ENCODE data around the gene LYRM7. TPM values are rescaled to one million over a fixed set of nuclear protein-coding genes. Genes with fewer than 3 reads are reported as not detected.
"Not testable (repeated sequence)": the region's sequence is repeated elsewhere in the genome, so short reads cannot be mapped to it uniquely, and the experiment has no call there.

Gene LYRM7
- total RNA-seq, result 1 to 10 TPM; 8.8 to 9.0 TPM
- 9.4 TPM for polyA plus RNA-seq (2013, experiment 1 of 2)
- polyA plus RNA-seq (2013, experiment 2 of 2), result 10.6 TPM
- long read RNA-seq, experiment 1, full-length matches to known transcripts, result 9 of 11 reads
- long read RNA-seq, experiment 1, partial matches to known transcripts, result 0 of 11 reads
- long read RNA-seq, experiment 1, other reads (novel, unspliced or antisense), result 2 of 11 reads
- long read RNA-seq, experiment 2, full-length matches to known transcripts, result 18 of 21 reads
- long read RNA-seq, experiment 2, partial matches to known transcripts, result 0 of 21 reads
- long read RNA-seq, experiment 2, other reads (novel, unspliced or antisense), result 3 of 21 reads
- long read RNA-seq, experiment 3, full-length matches to known transcripts, result 42 of 45 reads
- long read RNA-seq, experiment 3, partial matches to known transcripts, result 1 of 45 reads
- long read RNA-seq, experiment 3, other reads (novel, unspliced or antisense), result 2 of 45 reads
- long read RNA-seq, experiment 4, full-length matches to known transcripts, result 36 of 47 reads
- long read RNA-seq, experiment 4, partial matches to known transcripts, result 2 of 47 reads
- long read RNA-seq, experiment 4, other reads (novel, unspliced or antisense), result 9 of 47 reads

DNA sequence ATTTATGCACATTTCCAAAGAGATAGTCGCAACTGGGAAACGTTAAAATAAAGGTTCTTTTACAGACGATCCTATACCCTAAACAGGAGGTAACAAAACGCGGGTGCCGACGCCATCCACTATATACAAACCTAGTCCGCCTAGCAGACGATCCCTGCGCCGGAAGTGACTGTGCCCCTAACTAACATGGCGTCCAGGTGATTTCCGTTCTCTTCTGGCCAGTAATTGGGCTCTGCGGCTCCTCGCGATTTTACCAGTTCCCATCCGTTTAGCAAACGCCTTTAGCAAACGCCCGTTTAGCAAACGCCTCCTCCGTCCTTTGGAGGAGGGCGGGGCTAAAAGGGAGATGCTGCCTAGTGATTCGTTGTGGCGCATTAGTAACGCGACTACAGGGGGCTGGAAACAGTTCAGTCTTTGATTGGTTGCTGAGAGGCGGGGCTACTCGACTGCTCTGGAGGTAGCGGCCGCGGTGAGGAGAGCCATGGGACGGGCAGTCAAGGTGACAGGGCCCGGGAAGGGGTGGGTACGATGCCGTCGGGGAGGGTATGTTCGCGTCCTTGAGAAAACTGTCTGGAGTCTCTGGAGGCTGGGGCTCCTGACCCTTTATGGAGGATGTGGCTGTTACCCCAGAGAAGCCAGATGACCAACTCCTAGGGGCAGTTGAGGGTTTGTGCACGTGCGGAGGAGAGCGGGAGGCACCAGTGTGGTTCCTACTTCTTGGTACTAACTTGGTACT, at the start of gene LYRM7:
LYRM7 (plus strand) TSS at position 405 of the 736 bp plus-strand sequence; CDS start at position 482, 77 bp downstream.
- Mint-ChIP-seq H3K4me3 (peak within 1 kb of the TSS; percentile 88), H3K36me3 (ENCODE audit: low read depth) (no peaks in the 10 kb centered on the region), H3K27ac (peak within 1 kb of the TSS; percentile 94), H3K9me3 (no peaks in the 10 kb centered on the region), H3K4me1 (peaks cover 5% of the 10 kb centered on the region), H3K27me3 (ENCODE audit: insufficient read depth) (no peaks in the 10 kb centered on the region)
- peak; percentile 99 for DNase-seq
- Histone ChIP-seq H3K27me3 (ENCODE audit: control insufficient read depth, insufficient read depth, low read length, poor library complexity, severe bottlenecking) (no peaks in the 10 kb centered on the region), H3K9ac (ENCODE audit: extremely low read depth, low read length, poor library complexity, severe bottlenecking) (peak within 1 kb of the TSS; percentile 66), H3K27ac (ENCODE audit: low read depth, low read length) (no peak within 1 kb of the TSS), H3K36me3 (ENCODE audit: control insufficient read depth, insufficient read depth, low read length) (no peaks in the 10 kb centered on the region), H3K4me1 (ENCODE audit: control insufficient read depth, insufficient read depth, low read length) (peaks cover 4% of the 10 kb centered on the region), H3K9me3 (ENCODE audit: control insufficient read depth, low read length) (no peaks in the 10 kb centered on the region), H3K4me3 (ENCODE audit: low read length) (peak within 1 kb of the TSS; percentile 93)
- no peak for TF ChIP-seq CTCF (conservative IDR thresholded peaks at IDR 0.05)
- WGBS, 2 experiments (ENCODE audit: insufficient coverage in 1 of 2, insufficient read length in 1 of 2), result 0 to 2% methylated on average over 25 to 42 of the region's 42 CpGs

- H3K4me3 Mint-ChIP-seq; H3K9ac ChIP-seq (ENCODE audit: extremely low read depth, low read length, poor library complexity, severe bottlenecking); H3K27me3 Mint-ChIP-seq (ENCODE audit: insufficient read depth); H3K27me3 ChIP-seq (ENCODE audit: control insufficient read depth, insufficient read depth, low read length, poor library complexity, severe bottlenecking); H3K4me3 ChIP-seq (ENCODE audit: low read length); H3K4me1 ChIP-seq (ENCODE audit: control insufficient read depth, insufficient read depth, low read length); H3K27ac ChIP-seq (ENCODE audit: low read depth, low read length); H3K4me1 Mint-ChIP-seq; H3K36me3 ChIP-seq (ENCODE audit: control insufficient read depth, insufficient read depth, low read length); H3K27ac Mint-ChIP-seq; H3K36me3 Mint-ChIP-seq (ENCODE audit: low read depth); DNase-seq: not testable (repeated sequence)
- WGBS, 2 experiments (ENCODE audit: insufficient coverage in 1 of 2, insufficient read length in 1 of 2), result 93 to 100% methylated on average over 2 of the region's 2 CpGs
- H3K9me3 Mint-ChIP-seq, result peaks cover 45% of the 10 kb centered on the region
- peaks cover 18% of the 10 kb centered on the region for H3K9me3 ChIP-seq (ENCODE audit: control insufficient read depth, low read length)
Measured at GRCh38 chr5:131127244-131127643, 43.5 kb upstream of the LYRM7 start.

- 84% methylated on average over 4 of the region's 4 CpGs; no CpG with 5 or more reads in 1 of the 2 experiments for WGBS, 2 experiments (ENCODE audit: insufficient coverage in 1 of 2, insufficient read length in 1 of 2)
- peaks cover 4% of the 10 kb centered on the region for H3K4me1 Mint-ChIP-seq
- no peak overlapping the region for H3K4me3 Mint-ChIP-seq
Measured at GRCh38 chr5:131129306-131129705, 41.4 kb upstream of the LYRM7 start.

DNA sequence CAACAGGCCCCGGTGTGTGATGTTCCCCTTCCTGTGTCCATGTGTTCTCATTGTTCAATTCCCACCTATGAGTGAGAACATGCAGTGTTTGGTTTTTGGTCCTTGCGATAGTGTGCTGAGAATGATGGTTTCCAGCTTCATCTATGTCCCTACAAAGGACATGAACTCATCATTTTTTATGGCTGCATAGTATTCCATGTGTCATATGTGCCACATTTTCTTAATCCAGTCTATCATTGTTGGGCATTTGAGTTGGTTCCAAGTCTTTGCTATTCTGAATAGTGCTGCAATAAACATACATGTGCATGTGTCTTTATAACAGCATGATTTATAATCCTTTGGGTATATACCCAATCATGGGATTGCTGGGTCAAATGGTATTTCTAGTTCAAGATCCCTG, 37.7 kb upstream of the LYRM7 start:
- H3K4me1 Mint-ChIP-seq, result not testable (repeated sequence)

More at GRCh38 chr5:131129306-131129705, 41.4 kb upstream of the LYRM7 start:
- H3K27ac Mint-ChIP-seq, result no peak overlapping the region
- H3K4me3 ChIP-seq (ENCODE audit: low read length), result no peak overlapping the region
- no peak overlapping the region for H3K9ac ChIP-seq (ENCODE audit: extremely low read depth, low read length, poor library complexity, severe bottlenecking)
- no peaks in the 10 kb centered on the region for H3K27me3 Mint-ChIP-seq (ENCODE audit: insufficient read depth)
- no peaks in the 10 kb centered on the region for H3K27me3 ChIP-seq (ENCODE audit: control insufficient read depth, insufficient read depth, low read length, poor library complexity, severe bottlenecking)
- TF ChIP-seq CTCF (conservative IDR thresholded peaks at IDR 0.05), result no peak
- DNase-seq, result no peak
- H3K9me3 ChIP-seq (ENCODE audit: control insufficient read depth, low read length), result peaks cover 4% of the 10 kb centered on the region
- H3K4me1 ChIP-seq (ENCODE audit: control insufficient read depth, insufficient read depth, low read length), result no peaks in the 10 kb centered on the region
- peaks cover 37% of the 10 kb centered on the region for H3K9me3 Mint-ChIP-seq
- no peak overlapping the region for H3K27ac ChIP-seq (ENCODE audit: low read depth, low read length)
- H3K36me3 Mint-ChIP-seq (ENCODE audit: low read depth), result no peaks in the 10 kb centered on the region
- no peaks in the 10 kb centered on the region for H3K36me3 ChIP-seq (ENCODE audit: control insufficient read depth, insufficient read depth, low read length)

DNA sequence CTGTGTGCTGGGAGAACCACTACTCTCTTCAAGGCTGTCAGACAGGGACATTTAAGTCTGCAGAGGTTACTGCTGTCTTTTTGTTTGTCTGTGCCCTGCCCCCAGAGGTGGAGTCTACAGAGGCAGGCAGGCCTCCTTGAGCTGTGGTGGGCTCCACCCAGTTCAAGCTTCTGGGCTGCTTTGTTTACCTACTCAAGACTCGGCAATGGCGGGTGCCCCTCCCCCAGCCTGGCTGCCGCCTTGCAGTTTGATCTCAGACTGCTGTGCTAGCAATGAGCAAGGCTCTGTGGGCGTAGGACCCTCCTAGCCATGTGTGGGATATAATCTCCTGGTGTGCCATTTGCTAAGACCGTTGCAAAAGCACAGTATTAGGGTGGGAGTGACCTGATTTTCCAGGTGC, 32.3 kb upstream of the LYRM7 start:
- not testable (repeated sequence) for H3K27me3 ChIP-seq (ENCODE audit: control insufficient read depth, insufficient read depth, low read length, poor library complexity, severe bottlenecking); H3K27me3 Mint-ChIP-seq (ENCODE audit: insufficient read depth); H3K27ac ChIP-seq (ENCODE audit: low read depth, low read length); H3K4me1 Mint-ChIP-seq; H3K36me3 Mint-ChIP-seq (ENCODE audit: low read depth); H3K36me3 ChIP-seq (ENCODE audit: control insufficient read depth, insufficient read depth, low read length); DNase-seq; H3K9me3 ChIP-seq (ENCODE audit: control insufficient read depth, low read length); H3K9ac ChIP-seq (ENCODE audit: extremely low read depth, low read length, poor library complexity, severe bottlenecking); H3K4me1 ChIP-seq (ENCODE audit: control insufficient read depth, insufficient read depth, low read length); H3K4me3 Mint-ChIP-seq; H3K4me3 ChIP-seq (ENCODE audit: low read length); H3K27ac Mint-ChIP-seq
- peaks cover 24% of the 10 kb centered on the region for H3K9me3 Mint-ChIP-seq
- 86 to 100% methylated on average over 1 to 5 of the region's 5 CpGs for WGBS, 2 experiments (ENCODE audit: insufficient coverage in 1 of 2, insufficient read length in 1 of 2)

More for the DNA sequence above, 37.7 kb upstream of the LYRM7 start:
- H3K9me3 Mint-ChIP-seq, result peaks cover 15% of the 10 kb centered on the region
- H3K9ac ChIP-seq (ENCODE audit: extremely low read depth, low read length, poor library complexity, severe bottlenecking); H3K27me3 Mint-ChIP-seq (ENCODE audit: insufficient read depth); H3K27me3 ChIP-seq (ENCODE audit: control insufficient read depth, insufficient read depth, low read length, poor library complexity, severe bottlenecking); H3K9me3 ChIP-seq (ENCODE audit: control insufficient read depth, low read length); H3K27ac ChIP-seq (ENCODE audit: low read depth, low read length); DNase-seq; H3K36me3 ChIP-seq (ENCODE audit: control insufficient read depth, insufficient read depth, low read length); H3K36me3 Mint-ChIP-seq (ENCODE audit: low read depth); H3K4me3 Mint-ChIP-seq; H3K4me3 ChIP-seq (ENCODE audit: low read length); H3K4me1 ChIP-seq (ENCODE audit: control insufficient read depth, insufficient read depth, low read length); H3K27ac Mint-ChIP-seq: not testable (repeated sequence)
- 93 to 100% methylated on average over 1 of the region's 2 CpGs for WGBS, 2 experiments (ENCODE audit: insufficient coverage in 1 of 2, insufficient read length in 1 of 2)
